IMR-90 (cell line): ENCODE data around the gene MYD88. TPM values are rescaled to one million over a fixed set of nuclear protein-coding genes. Genes with fewer than 3 reads are reported as not detected.
A peak's percentile ranks its signal among the peaks of the same experiment; 100 is the strongest.

Experiments used
- ATAC-seq: fragments of 200-7000 bp; cut with Tn5 transposase; 2 replicates; pipeline ENCODE4 v1.9.1; 2020; ENCODE audit warnings: low read depth, mild to moderate bottlenecking, moderate library complexity
- BruUV-seq: library from RNA; stranded (reverse); fragments of 400-500 nt; replicated peaks from 2 replicates; lab custom pipeline; 2021; lab: Mats Ljungman, UMichigan
- CTCF ChIA-PET: fragments of 300-600 bp; formaldehyde crosslinking; extraction: SDS; loops from one replicate; lab custom pipeline; 2021; ENCODE audit warnings: antibody characterized with exemption; lab: Yijun Ruan, JAX
- POLR2A ChIA-PET: fragments of 300-600 bp; sonication (Branson Sonifier 250); formaldehyde crosslinking; loops from one replicate; lab custom pipeline; 2022; ENCODE audit warnings: antibody characterized with exemption; ENCODE audit not compliant: unreplicated experiment; lab: Charles Lee
- DNase-seq: peaks from one replicate; pipeline ENCODE4 v3.0.0; 2013
- H2AFZ ChIP-seq: replicated peaks from 2 replicates; pipeline ENCODE3; 2013; ENCODE audit warnings: low read length, mild to moderate bottlenecking; ENCODE audit not compliant: poor library complexity
- H2AK5ac ChIP-seq: 2 replicates; pipeline ENCODE4 v1.6.1; 2013; ENCODE audit warnings: low read depth, low read length, inconsistent platforms
- H2AK9ac ChIP-seq: replicated peaks from 2 replicates; pipeline ENCODE3; 2013; ENCODE audit warnings: mild to moderate bottlenecking, low read depth, low read length, moderate library complexity; ENCODE audit not compliant: poor library complexity
- H2BK120ac ChIP-seq: 2 replicates; pipeline ENCODE4 v1.6.1; 2013; ENCODE audit warnings: low read depth, low read length, inconsistent platforms
- H2BK15ac ChIP-seq: 3 replicates; pipeline ENCODE4 v1.6.1; 2013; ENCODE audit warnings: low read depth, low read length, inconsistent platforms
- H2BK20ac ChIP-seq: 2 replicates; pipeline ENCODE4 v1.6.1; 2013; ENCODE audit warnings: low read depth, mild to moderate bottlenecking, inconsistent platforms, low read length, moderate library complexity
- H2BK5ac ChIP-seq: 2 replicates; pipeline ENCODE4 v1.6.1; 2013; ENCODE audit warnings: mild to moderate bottlenecking, low read depth, low read length, inconsistent platforms; ENCODE audit not compliant: poor library complexity, severe bottlenecking
- H3K14ac ChIP-seq: replicated peaks from 2 replicates; pipeline ENCODE4 v1.6.1; 2013; ENCODE audit warnings: low read depth, low read length, inconsistent platforms
- H3K18ac ChIP-seq: 2 replicates; pipeline ENCODE4 v1.6.1; 2013; ENCODE audit warnings: low read depth, low read length, control low read depth
- H3K23ac ChIP-seq: 2 replicates; pipeline ENCODE4 v1.6.1; 2013; ENCODE audit warnings: low read depth, low read length, inconsistent platforms
- H3K27ac ChIP-seq: 2 replicates; pipeline ENCODE4 v1.5.1; 2013; ENCODE audit warnings: mild to moderate bottlenecking, control low read depth, low read length; ENCODE audit not compliant: insufficient read depth
- H3K27me3 ChIP-seq: 2 replicates; pipeline ENCODE4 v1.6.1; 2013; ENCODE audit warnings: low read length; ENCODE audit not compliant: control insufficient read depth, insufficient read depth
- H3K36me3 ChIP-seq: 2 replicates; pipeline ENCODE4 v1.6.1; 2013; ENCODE audit warnings: low read length, mixed read lengths; ENCODE audit not compliant: control insufficient read depth, insufficient read depth
- H3K4ac ChIP-seq: 2 replicates; pipeline ENCODE4 v1.6.1; 2013; ENCODE audit warnings: low read depth, low read length, inconsistent platforms
- H3K4me1 ChIP-seq: 2 replicates; pipeline ENCODE4 v1.6.1; 2013; ENCODE audit warnings: low read length, mixed read lengths; ENCODE audit not compliant: control insufficient read depth, insufficient read depth
- H3K4me2 ChIP-seq: 2 replicates; pipeline ENCODE4 v1.6.1; 2013; ENCODE audit warnings: low read depth, mild to moderate bottlenecking, control low read depth, low read length, moderate library complexity
- H3K4me3 ChIP-seq: 2 replicates; pipeline ENCODE4 v1.5.1; 2013; ENCODE audit warnings: low read depth, mild to moderate bottlenecking, control low read depth, low read length, moderate library complexity; ENCODE audit not compliant: insufficient read depth
- H3K56ac ChIP-seq: 2 replicates; pipeline ENCODE4 v1.6.1; 2013; ENCODE audit warnings: low read length, inconsistent platforms; ENCODE audit not compliant: insufficient read depth; ENCODE audit errors: extremely low read depth
- H3K79me1 ChIP-seq, 2 experiments: 2 replicates each; pipeline ENCODE4 v1.6.1; 2013; ENCODE audit warnings: low read length in 2 of 2, inconsistent platforms in 1 of 2, low read depth in 1 of 2
- H3K9ac ChIP-seq: 2 replicates; pipeline ENCODE4 v1.6.1; 2013; ENCODE audit warnings: low read depth, low read length, control low read depth
- H3K9me1 ChIP-seq: 2 replicates; pipeline ENCODE4 v1.6.1; 2013; ENCODE audit warnings: low read length, inconsistent platforms; ENCODE audit not compliant: insufficient read depth
- H3K9me3 ChIP-seq: 2 replicates; pipeline ENCODE4 v1.6.1; 2013; ENCODE audit warnings: low read length; ENCODE audit not compliant: control insufficient read depth, insufficient read depth
- H4K20me1 ChIP-seq: 2 replicates; pipeline ENCODE4 v1.6.1; 2013; ENCODE audit warnings: low read length, inconsistent platforms; ENCODE audit not compliant: insufficient read depth
- H4K5ac ChIP-seq: 2 replicates; pipeline ENCODE4 v1.6.1; 2013; ENCODE audit warnings: mild to moderate bottlenecking, low read depth, low read length, control low read depth
- H4K8ac ChIP-seq, 2 experiments: 2 replicates each; pipeline ENCODE4 v1.6.1; 2013; ENCODE audit warnings: low read depth in 2 of 2, low read length in 2 of 2, control low read depth in 1 of 2, inconsistent platforms in 1 of 2
- H4K91ac ChIP-seq: 2 replicates; pipeline ENCODE4 v1.6.1; 2013; ENCODE audit warnings: low read depth, low read length, inconsistent platforms; ENCODE audit not compliant: insufficient read depth
- BHLHE40 ChIP-seq: fragments of 150-350 bp; IDR thresholded peaks from 2 replicates; pipeline ENCODE4 v1.6.1; 2016; ENCODE audit warnings: mild to moderate bottlenecking, low read depth, low read length
- CEBPB ChIP-seq: IDR thresholded peaks from 2 replicates; pipeline ENCODE4 v1.6.1; 2012; ENCODE audit warnings: low read depth, low read length, improper control_type of control experiment
- CHD1 ChIP-seq: IDR thresholded peaks from 2 replicates; pipeline ENCODE4 v1.6.1; 2012; ENCODE audit warnings: low read depth, low read length, improper control_type of control experiment
- ELK1 ChIP-seq: fragments of 150-350 bp; IDR thresholded peaks from 2 replicates; pipeline ENCODE4 v1.6.1; 2016; ENCODE audit warnings: low read depth, mild to moderate bottlenecking, low read length, moderate library complexity, borderline replicate concordance
- FOS ChIP-seq: fragments of 150-350 bp; IDR thresholded peaks from 2 replicates; pipeline ENCODE4 v1.6.1; 2016; ENCODE audit warnings: low read depth, low read length
- MAFK ChIP-seq: IDR thresholded peaks from 2 replicates; pipeline ENCODE4 v1.6.1; 2012; ENCODE audit warnings: low read depth, low read length, improper control_type of control experiment
- MAZ ChIP-seq: IDR thresholded peaks from 2 replicates; pipeline ENCODE4 v1.6.1; 2012; ENCODE audit warnings: low read depth, mild to moderate bottlenecking, low read length, improper control_type of control experiment, moderate library complexity, borderline replicate concordance
- MXI1 ChIP-seq: IDR thresholded peaks from 2 replicates; pipeline ENCODE4 v1.6.1; 2012; ENCODE audit warnings: low read depth, mild to moderate bottlenecking, low read length, moderate library complexity, borderline replicate concordance
- NFE2L2 ChIP-seq: fragments of 150-350 bp; IDR thresholded peaks from 2 replicates; pipeline ENCODE4 v1.6.1; 2016; ENCODE audit warnings: low read depth, mild to moderate bottlenecking, low read length
- POLR2A ChIP-seq: IDR thresholded peaks from 2 replicates; pipeline ENCODE4 v1.6.1; 2012; ENCODE audit warnings: mild to moderate bottlenecking, low read depth, low read length
- RAD21 ChIP-seq: IDR thresholded peaks from 2 replicates; pipeline ENCODE4 v1.6.1; 2012; ENCODE audit warnings: low read length, improper control_type of control experiment
- RCOR1 ChIP-seq: IDR thresholded peaks from 2 replicates; pipeline ENCODE4 v1.6.1; 2012; ENCODE audit warnings: mild to moderate bottlenecking, low read length, improper control_type of control experiment; ENCODE audit not compliant: insufficient replicate concordance
- RFX5 ChIP-seq: IDR thresholded peaks from 2 replicates; pipeline ENCODE4 v1.8.0; 2012; ENCODE audit warnings: low read depth, mild to moderate bottlenecking, low read length, moderate library complexity
- SMC3 ChIP-seq: fragments of 150-350 bp; IDR thresholded peaks from 2 replicates; pipeline ENCODE4 v1.6.1; 2016; ENCODE audit warnings: low read depth, mild to moderate bottlenecking, antibody characterized with exemption, low read length, moderate library complexity
- USF2 ChIP-seq: fragments of 150-350 bp; IDR thresholded peaks from 2 replicates; pipeline ENCODE4 v1.6.1; 2017; ENCODE audit warnings: mild to moderate bottlenecking, antibody characterized with exemption, low read length, low read depth
- WGBS, 2 experiments: methylation state at CpG; one replicate each; pipeline versions ENCODE4 v1.1.5 to v1.1.7; 2013; ENCODE audit warnings: missing lambda C conversion rate in 2 of 2; ENCODE audit not compliant: insufficient read length in 1 of 2; ENCODE audit errors: extremely low coverage in 2 of 2; 5-methylcytosine and 5-hydroxymethylcytosine counted together
- dilution Hi-C: fragments of 300-500 bp; cut with HindIII; formaldehyde crosslinking; loops from one replicate; pipeline ENCODE4 v1.14.3; 2018; ENCODE audit warnings: low sequenced_read_pairs; ENCODE audit not compliant: unreplicated experiment
- in situ Hi-C: fragments of 300-500 bp; cut with MboI; formaldehyde crosslinking; loops from 3 replicates; pipeline ENCODE4 v1.14.3; 2019; ENCODE audit warnings: low sequenced_read_pairs, inconsistent platforms, mixed read lengths
- intact Hi-C: fragments of 100-400 bp; cut with micrococcal nuclease; formaldehyde crosslinking; loops from 2 replicates; pipeline ENCODE4 v1.10.0; 2022
- polyA plus RNA-seq, 3 experiments: library from polyadenylated mRNA; depleted of rRNA; stranded (reverse); fragments of >200 nt; gene quantifications; 2 replicates each; pipeline ENCODE4 v1.2.3, GENCODE V29; 2012; ENCODE audit warnings: low replicate concordance in 1 of 3
- total RNA-seq: library from RNA; depleted of rRNA; stranded (reverse); fragments of >200 nt; gene quantifications from 2 replicates; pipeline ENCODE4 v1.2.3, GENCODE V29; 2012

MYD88 gene
- total and polyA plus RNA-seq, 2 of the 4 experiments (the other 2 are of a cell fraction): 9.3 to 39.8 TPM

- Histone ChIP-seq H3K56ac (peak within 1 kb of the TSS; percentile 100), H4K91ac (peak within 1 kb of the TSS; percentile 100), H3K79me1 (peaks cover 0 to 16% of the 10 kb centered on the region in 2 experiments; a peak in 2 of 4 replicates), H2AFZ (peak within 1 kb of the TSS; percentile 99), H3K9ac (peak within 1 kb of the TSS; percentile 97), H3K4ac (peak within 1 kb of the TSS; percentile 100), H3K36me3 (no peaks in the 10 kb centered on the region), H3K14ac (peak within 1 kb of the TSS; percentile 100), H3K9me1 (0 out of 2 replicates have a peak, but pooled peaks cover 2% of the 10 kb centered on the region), H3K9me3 (no peaks in the 10 kb centered on the region), H2BK120ac (peak within 1 kb of the TSS; percentile 100), H2BK15ac (peak within 1 kb of the TSS; percentile 99; the same call in 2 of the 3 replicates), H3K4me2 (peak within 1 kb of the TSS; percentile 90), H3K27me3 (no peaks in the 10 kb centered on the region), H3K18ac (peak within 1 kb of the TSS; percentile 98), H3K27ac (peak within 1 kb of the TSS; percentile 98), H3K23ac (peak within 1 kb of the TSS; percentile 100), H2AK9ac (peak within 1 kb of the TSS; percentile 98), H2BK20ac (peak within 1 kb of the TSS; percentile 100), H3K4me1 (peaks cover 3% of the 10 kb centered on the region; the same call in 1 of the 2 replicates), H2AK5ac (peak within 1 kb of the TSS; percentile 95), H4K8ac (peak within 1 kb of the TSS; percentile 96 to 100), H4K20me1 (peaks cover 5% of the 10 kb centered on the region; the same call in 1 of the 2 replicates), H3K4me3 (peak within 1 kb of the TSS; percentile 57), H2BK5ac (peak within 1 kb of the TSS; percentile 96), H4K5ac (peak within 1 kb of the TSS; percentile 98)
- DNase-seq (peak; percentile 100), ATAC-seq (peak; percentile 91)
- BruUV-seq: no TSS peak
- 0% methylated on average over 19 of the region's 57 CpGs; no CpG with 5 or more reads in 1 of the 2 experiments for WGBS, 2 experiments
- CTCF ChIA-PET: interaction anchor here (0.5 to 1.2 kb wide), 4 partner anchors 9 to 103 kb away, joined by 3 to 4 read pairs (median 3); no protein-coding TSS in a partner anchor
- POLR2A ChIA-PET: interaction anchor here (0.5 to 2.0 kb wide), 4 partner anchors 21 to 246 kb away, joined by 3 to 16 read pairs (median 8); partner anchors contain the start of gene ACAA1
- in situ Hi-C loops: no loop called here
- intact Hi-C loops: no loop called here
- dilution Hi-C loops: no loop called here
- TF ChIP-seq USF2: no peak
- TF ChIP-seq MAFK: no peak
- TF ChIP-seq FOS: no peak
- TF ChIP-seq RFX5: no peak
- TF ChIP-seq MXI1: peak; percentile 56; the same call in 1 of the 2 replicates
- 0 out of 2 replicates have a peak, but pooled peaks have one; percentile 9 for TF ChIP-seq CHD1
- peak; percentile 55; the same call in 1 of the 2 replicates for TF ChIP-seq POLR2A
- TF ChIP-seq MAZ: peak; percentile 26; the same call in 1 of the 2 replicates
- no peak for TF ChIP-seq NFE2L2
- TF ChIP-seq RAD21: no peak; the same call in 1 of the 2 replicates
- TF ChIP-seq BHLHE40: peak; percentile 81
- TF ChIP-seq RCOR1: no peak
- no peak for TF ChIP-seq SMC3
- TF ChIP-seq ELK1: no peak
- TF ChIP-seq CEBPB: 0 out of 2 replicates have a peak, but pooled peaks have one; percentile 26
Observed at GRCh38 chr3:38164952-38165721, 26.7 kb downstream of the MYD88 start, which contains the start of gene OXSR1. Gene OXSR1 (plus strand): TSS chr3:38165537. CDS start chr3:38165877, 340 bp downstream.
